Testis (tissue), 2 donors: ENCODE measurements around the gene CTNNA1.

Source experiments
- POLR2A ChIP-seq: fragments of 450-650 bp; IDR thresholded peaks from one replicate; pipeline ENCODE4 v1.6.1; 2017; ENCODE audit warnings: antibody characterized with exemption, mild to moderate bottlenecking, moderate library complexity
- TF ChIP-seq, protein P1 (sequence below), 3 experiments: fragments of 450-650 bp in 2 of 3; fragments of 200-600 bp in 1 of 3; sonication (generic) in 1 of 3; IDR thresholded peaks; one replicate each; pipeline ENCODE4 v1.5.1; 2016 to 2019; ENCODE audit warnings: antibody characterized with exemption in 3 of 3, mild to moderate bottlenecking in 2 of 3, moderate library complexity in 1 of 3

DNA sequence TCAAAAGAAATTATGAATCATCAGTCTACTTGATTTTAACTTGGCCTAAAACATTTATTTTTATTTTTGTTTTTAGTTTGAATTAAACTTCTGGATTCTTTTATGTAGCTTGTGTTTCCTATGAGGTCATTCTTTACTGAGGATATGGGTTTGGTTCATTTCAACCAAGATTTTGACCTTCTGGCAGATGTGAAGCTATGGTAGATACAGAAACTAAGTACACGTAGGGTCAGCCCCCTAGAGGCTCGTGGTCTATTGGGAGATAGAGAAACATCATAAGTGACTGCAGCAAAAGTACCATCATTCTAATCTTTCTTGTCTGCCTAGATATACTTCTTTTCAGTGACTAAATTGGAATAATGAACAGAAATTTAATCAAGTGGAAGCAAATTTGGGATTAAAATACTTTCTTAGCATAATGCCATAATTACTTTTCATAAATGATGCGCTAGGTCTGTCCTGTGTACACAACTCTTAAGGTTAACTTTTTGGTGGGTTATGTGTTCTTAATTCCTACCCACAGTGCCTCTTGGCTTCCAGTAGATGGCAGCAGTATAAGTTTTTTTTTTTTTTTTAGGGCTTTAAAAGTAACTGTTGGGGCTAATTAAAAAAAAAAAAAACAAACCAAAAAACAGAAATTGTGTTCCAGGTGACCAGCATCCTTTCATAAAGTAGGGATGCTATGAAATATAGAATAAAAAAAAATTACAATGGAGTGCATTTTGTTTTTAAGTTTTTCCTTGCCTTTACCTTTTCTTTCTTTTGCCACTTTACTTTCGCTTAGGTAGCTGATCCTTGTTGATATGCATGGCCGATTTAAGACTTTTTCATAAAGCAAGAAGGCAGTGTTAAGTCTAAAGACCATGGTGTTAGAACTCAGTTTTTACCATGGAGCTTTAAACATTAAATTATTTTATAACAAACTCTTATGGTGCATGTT lies 72.0 kb downstream of the CTNNA1 start:
- TF ChIP-seq, protein P1, sequence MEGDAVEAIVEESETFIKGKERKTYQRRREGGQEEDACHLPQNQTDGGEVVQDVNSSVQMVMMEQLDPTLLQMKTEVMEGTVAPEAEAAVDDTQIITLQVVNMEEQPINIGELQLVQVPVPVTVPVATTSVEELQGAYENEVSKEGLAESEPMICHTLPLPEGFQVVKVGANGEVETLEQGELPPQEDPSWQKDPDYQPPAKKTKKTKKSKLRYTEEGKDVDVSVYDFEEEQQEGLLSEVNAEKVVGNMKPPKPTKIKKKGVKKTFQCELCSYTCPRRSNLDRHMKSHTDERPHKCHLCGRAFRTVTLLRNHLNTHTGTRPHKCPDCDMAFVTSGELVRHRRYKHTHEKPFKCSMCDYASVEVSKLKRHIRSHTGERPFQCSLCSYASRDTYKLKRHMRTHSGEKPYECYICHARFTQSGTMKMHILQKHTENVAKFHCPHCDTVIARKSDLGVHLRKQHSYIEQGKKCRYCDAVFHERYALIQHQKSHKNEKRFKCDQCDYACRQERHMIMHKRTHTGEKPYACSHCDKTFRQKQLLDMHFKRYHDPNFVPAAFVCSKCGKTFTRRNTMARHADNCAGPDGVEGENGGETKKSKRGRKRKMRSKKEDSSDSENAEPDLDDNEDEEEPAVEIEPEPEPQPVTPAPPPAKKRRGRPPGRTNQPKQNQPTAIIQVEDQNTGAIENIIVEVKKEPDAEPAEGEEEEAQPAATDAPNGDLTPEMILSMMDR (IDR thresholded peaks at IDR 0.05), result peak in 1 of 3 experiments; percentile 57
- no peak for TF ChIP-seq POLR2A
